ENCODE results near the gene BCL6.

DNA sequence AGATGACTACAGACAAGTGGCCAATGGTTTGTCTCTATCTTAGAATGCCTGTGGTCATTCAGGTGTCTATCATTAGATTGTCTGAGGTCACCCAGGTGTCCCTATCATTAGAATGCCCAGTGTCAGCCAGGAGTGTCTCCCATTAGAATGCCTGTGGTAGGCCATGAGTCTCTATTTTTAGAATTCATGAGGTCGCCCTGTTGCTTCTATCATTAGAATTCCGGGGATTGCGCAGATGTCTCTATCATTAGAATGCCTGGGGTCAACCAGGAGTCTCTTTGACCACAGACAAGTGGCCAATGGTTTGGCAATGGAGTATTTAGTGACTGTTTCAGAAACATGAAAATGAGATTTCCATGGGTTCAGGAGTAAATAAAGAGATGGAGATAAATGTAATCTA, 50.5 kb downstream of the BCL6 start:
- TF ChIP-seq POLR2AphosphoS5 (IDR thresholded peaks at IDR 0.05; ENCODE audit: low read depth, low read length), result no peak
- TF ChIP-seq POLR2A (IDR thresholded peaks at IDR 0.05; ENCODE audit: low read depth, low read length), result no peak

Data from GM12892 (cell line).